Peyer's patch (tissue), 4 donors: ENCODE measurements around the gene PRM3. TPM values are rescaled to one million over a fixed set of nuclear protein-coding genes. Genes with fewer than 3 reads are reported as not detected.
A peak's percentile ranks its signal among the peaks of the same experiment; 100 is the strongest.

ENCODE experiments used
- DNase-seq, 3 donors: peaks; one replicate each; pipeline ENCODE4 v3.0.0-alpha.2; 2017 to 2019
- H3K27ac ChIP-seq, 4 donors: fragments of 200-600 bp; sonication (generic); one replicate each; pipeline ENCODE4 v1.5.1; 2016 to 2019
- H3K27me3 ChIP-seq, 2 donors: fragments of 200-600 bp; sonication (generic); one replicate each; pipeline ENCODE4 v1.5.1; 2019
- H3K36me3 ChIP-seq, 3 donors: fragments of 200-600 bp; sonication (generic); one replicate each; pipeline ENCODE4 v1.5.1; 2016 to 2019
- H3K4me1 ChIP-seq, 4 donors: fragments of 200-600 bp; sonication (generic); one replicate each; pipeline ENCODE4 v1.5.1; 2016 to 2019
- H3K4me3 ChIP-seq, 4 donors: fragments of 200-600 bp; sonication (generic); 1 replicate in 3 of 4; 2 replicates in 1 of 4; pipeline ENCODE4 v1.5.1; 2016 to 2019; ENCODE audit warnings: mild to moderate bottlenecking in 1 of 4
- H3K9me3 ChIP-seq, 4 donors: fragments of 200-600 bp; sonication (generic); one replicate each; pipeline ENCODE4 v1.5.1; 2016 to 2019; ENCODE audit warnings: mild to moderate bottlenecking in 1 of 4
- CTCF ChIP-seq, 6 experiments: fragments of 450-650 bp in 4 of 6; fragments of 200-600 bp in 2 of 6; sonication (generic) in 1 of 6; IDR thresholded peaks; one replicate each; pipeline ENCODE4 v1.5.1; 2017 to 2019; ENCODE audit warnings: antibody characterized with exemption in 6 of 6, mild to moderate bottlenecking in 3 of 6, moderate library complexity in 1 of 6
- POLR2A ChIP-seq, 2 donors: fragments of 450-650 bp; IDR thresholded peaks; one replicate each; pipeline ENCODE4 v1.5.1; 2017; ENCODE audit warnings: antibody characterized with exemption in 2 of 2, mild to moderate bottlenecking in 2 of 2, moderate library complexity in 2 of 2
- total RNA-seq, 4 donors: library from RNA; depleted of rRNA; stranded (reverse); fragments of >200 nt; gene quantifications; one replicate each; pipeline ENCODE4 v1.1.0, GENCODE V29; 2016

PRM3 gene
- total RNA-seq, 4 donors from 2014 or later = not detected

- H3K4me1 ChIP-seq = peaks cover 4 to 21% (median 15%) of the 10 kb centered on the region in 4 donors
- peak overlapping the region in 1 of 4 donors; percentile 77 for H3K27ac ChIP-seq
- no peaks in the 10 kb centered on the region for H3K36me3 ChIP-seq
- TF ChIP-seq CTCF (IDR thresholded peaks at IDR 0.05) (peak in 4 of 6 experiments; percentile 7 to 25 (median 18)), POLR2A (IDR thresholded peaks at IDR 0.05) (no peak)
- H3K27me3 ChIP-seq = no peaks in the 10 kb centered on the region
- DNase-seq = peak; percentile 66 to 94 (median 92)
- peak overlapping the region in 3 of 4 donors; percentile 23 to 38 (median 31) for H3K4me3 ChIP-seq
- no peaks in the 10 kb centered on the region for H3K9me3 ChIP-seq
These were observed 24.2 kb upstream of the PRM3 start for GRCh38 chr16:11297492-11298142.

GRCh38 chr16:11296706-11297491 lies 23.5 kb upstream of the PRM3 start:
- DNase-seq = peak in 1 of 3 donors; percentile 56
- H3K27ac ChIP-seq = peak overlapping the region in 1 of 4 donors; percentile 77
- peaks cover 4 to 21% (median 15%) of the 10 kb centered on the region in 4 donors for H3K4me1 ChIP-seq
- H3K27me3 ChIP-seq = no peaks in the 10 kb centered on the region
- H3K9me3 ChIP-seq = no peaks in the 10 kb centered on the region
- peak overlapping the region in 3 of 4 donors; percentile 23 to 38 (median 31) for H3K4me3 ChIP-seq
- TF ChIP-seq CTCF (IDR thresholded peaks at IDR 0.05) (no peak), POLR2A (IDR thresholded peaks at IDR 0.05) (no peak)
- no peaks in the 10 kb centered on the region for H3K36me3 ChIP-seq

- no peaks in the 10 kb centered on the region for H3K36me3 ChIP-seq
- no peak for DNase-seq
- peak overlapping the region in 1 of 4 donors; percentile 77 for H3K27ac ChIP-seq
- H3K9me3 ChIP-seq = no peaks in the 10 kb centered on the region
- peaks cover 4 to 21% (median 15%) of the 10 kb centered on the region in 4 donors for H3K4me1 ChIP-seq
- H3K4me3 ChIP-seq = no peak overlapping the region
- H3K27me3 ChIP-seq = no peaks in the 10 kb centered on the region
- TF ChIP-seq CTCF (IDR thresholded peaks at IDR 0.05) (no peak), POLR2A (IDR thresholded peaks at IDR 0.05) (no peak)
These were observed 22.9 kb upstream of the PRM3 start for GRCh38 chr16:11296351-11296705.

- no peaks in the 10 kb centered on the region for H3K27me3 ChIP-seq
- H3K4me1 ChIP-seq = peaks cover 4 to 21% (median 15%) of the 10 kb centered on the region in 4 donors
- no peak for DNase-seq
- TF ChIP-seq CTCF (IDR thresholded peaks at IDR 0.05) = no peak
- no peak for TF ChIP-seq POLR2A (IDR thresholded peaks at IDR 0.05)
- H3K4me3 ChIP-seq = no peak overlapping the region
- no peaks in the 10 kb centered on the region for H3K36me3 ChIP-seq
- H3K9me3 ChIP-seq = no peaks in the 10 kb centered on the region
- H3K27ac ChIP-seq = no peak overlapping the region
These were observed 22.2 kb upstream of the PRM3 start for GRCh38 chr16:11295672-11296071.

GRCh38 chr16:11292076-11292748 lies 18.8 kb upstream of the PRM3 start:
- Histone ChIP-seq H3K36me3 (no peaks in the 10 kb centered on the region), H3K4me1 (peaks cover 0 to 6% (median 4%) of the 10 kb centered on the region in 4 donors), H3K27me3 (no peaks in the 10 kb centered on the region), H3K4me3 (no peak overlapping the region), H3K9me3 (no peaks in the 10 kb centered on the region), H3K27ac (no peak overlapping the region)
- no peak for TF ChIP-seq CTCF (IDR thresholded peaks at IDR 0.05)
- TF ChIP-seq POLR2A (IDR thresholded peaks at IDR 0.05) = no peak
- DNase-seq = no peak
